Measurements from ENCODE around the gene SLC2A10.

DNA sequence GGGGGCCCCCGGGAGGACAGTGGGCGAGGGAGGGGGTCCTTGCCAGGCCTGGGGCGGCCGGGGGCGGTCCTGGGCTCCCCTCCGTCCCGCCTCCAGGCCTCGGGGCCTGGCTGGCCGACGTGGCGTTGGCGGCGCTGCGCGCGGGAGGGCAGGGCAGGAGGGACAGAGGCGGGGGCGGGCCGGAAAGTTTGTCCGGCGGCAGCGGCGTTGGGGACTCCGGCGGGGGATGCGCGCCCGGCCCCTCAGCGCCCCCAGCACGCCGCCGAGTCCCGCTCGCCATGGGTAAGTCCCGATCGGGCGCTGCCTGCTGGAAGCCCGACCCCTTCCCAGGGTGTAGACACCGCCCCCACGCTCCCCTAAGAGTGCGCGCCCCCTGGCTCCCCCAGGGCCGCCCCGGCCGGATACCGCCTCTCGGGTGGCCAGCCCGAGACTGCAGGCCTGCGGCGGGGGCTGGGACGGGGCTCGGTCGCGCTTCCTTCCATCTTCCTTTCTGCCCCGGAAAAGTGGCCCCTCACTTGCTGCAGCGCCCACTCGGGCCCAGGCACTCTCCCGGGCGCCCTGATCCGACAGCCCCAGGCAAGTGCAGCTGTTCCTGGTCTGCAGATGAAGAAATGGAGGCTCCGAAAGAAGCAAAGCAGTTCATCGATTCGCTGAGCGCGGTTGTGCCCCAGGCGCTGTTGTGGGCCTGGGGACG is at the start of gene SLC2A10:
- TF ChIP-seq, protein P1, sequence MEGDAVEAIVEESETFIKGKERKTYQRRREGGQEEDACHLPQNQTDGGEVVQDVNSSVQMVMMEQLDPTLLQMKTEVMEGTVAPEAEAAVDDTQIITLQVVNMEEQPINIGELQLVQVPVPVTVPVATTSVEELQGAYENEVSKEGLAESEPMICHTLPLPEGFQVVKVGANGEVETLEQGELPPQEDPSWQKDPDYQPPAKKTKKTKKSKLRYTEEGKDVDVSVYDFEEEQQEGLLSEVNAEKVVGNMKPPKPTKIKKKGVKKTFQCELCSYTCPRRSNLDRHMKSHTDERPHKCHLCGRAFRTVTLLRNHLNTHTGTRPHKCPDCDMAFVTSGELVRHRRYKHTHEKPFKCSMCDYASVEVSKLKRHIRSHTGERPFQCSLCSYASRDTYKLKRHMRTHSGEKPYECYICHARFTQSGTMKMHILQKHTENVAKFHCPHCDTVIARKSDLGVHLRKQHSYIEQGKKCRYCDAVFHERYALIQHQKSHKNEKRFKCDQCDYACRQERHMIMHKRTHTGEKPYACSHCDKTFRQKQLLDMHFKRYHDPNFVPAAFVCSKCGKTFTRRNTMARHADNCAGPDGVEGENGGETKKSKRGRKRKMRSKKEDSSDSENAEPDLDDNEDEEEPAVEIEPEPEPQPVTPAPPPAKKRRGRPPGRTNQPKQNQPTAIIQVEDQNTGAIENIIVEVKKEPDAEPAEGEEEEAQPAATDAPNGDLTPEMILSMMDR (IDR thresholded peaks at IDR 0.05) = peak in 2 of 4 experiments; percentile 3 to 57
- TF ChIP-seq POLR2A (IDR thresholded peaks at IDR 0.05) = peak in 1 of 2 donors; percentile 37

Data from gastroesophageal sphincter (tissue), 3 donors.